Endothelial cell of umbilical vein (primary cell): ENCODE data around the gene MATR3. TPM values are rescaled to one million over a fixed set of nuclear protein-coding genes. Genes with fewer than 3 reads are reported as not detected.

Experiments used
- BruUV-seq: library from RNA; stranded (reverse); fragments of 400-500 nt; replicated peaks from 2 replicates; lab custom pipeline; 2021; lab: Mats Ljungman, UMichigan
- CTCF ChIA-PET: fragments of 300-600, 350-600 bp; sonication (Branson Sonifier 250); formaldehyde crosslinking; loops from one replicate; lab custom pipeline; 2021; ENCODE audit warnings: antibody characterized with exemption, inconsistent platforms; lab: Charles Lee
- POLR2A ChIA-PET: fragments of 300-600, 350-600 bp; sonication (Branson Sonifier 250); formaldehyde crosslinking; loops from one replicate; lab custom pipeline; 2021; ENCODE audit warnings: antibody characterized with exemption, inconsistent platforms; lab: Charles Lee
- DNase-seq: peaks from one replicate; pipeline ENCODE4 v3.0.0-alpha.2; 2011; ENCODE audit warnings: low read depth, low spot score
- FAIRE-seq: peaks from 2 replicates; lab custom pipeline; 2011; peaks lifted over from hg19 to GRCh38; lab: Jason Lieb, UNC
- H2AFZ ChIP-seq: 2 replicates; pipeline ENCODE4 v1.6.0; 2012; ENCODE audit warnings: low read depth, low read length, control low read depth, inconsistent platforms
- H3K27ac ChIP-seq: 2 replicates; pipeline ENCODE4 v1.5.1; 2011; ENCODE audit warnings: low read depth, mild to moderate bottlenecking, control low read depth, low read length, moderate library complexity; ENCODE audit not compliant: insufficient read depth
- H3K27me3 ChIP-seq, 2 experiments: 2 replicates each; pipeline versions ENCODE4 v1.6.0 to v1.6.1; 2011; ENCODE audit warnings: low read length in 2 of 2, mixed read lengths in 1 of 2; ENCODE audit not compliant: control insufficient read depth in 2 of 2, insufficient read depth in 2 of 2
- H3K36me3 ChIP-seq, 2 experiments: 2 replicates in 1 of 2; 3 replicates in 1 of 2; pipeline ENCODE4 v1.5.1; 2011; ENCODE audit warnings: low read length in 2 of 2, mild to moderate bottlenecking in 1 of 2, moderate library complexity in 1 of 2; ENCODE audit not compliant: control insufficient read depth in 2 of 2, insufficient read depth in 2 of 2; ENCODE audit errors: extremely low read depth in 1 of 2
- H3K4me1 ChIP-seq: 3 replicates; pipeline ENCODE4 v1.5.1; 2011; ENCODE audit warnings: mild to moderate bottlenecking, low read length; ENCODE audit not compliant: control insufficient read depth, insufficient read depth; ENCODE audit errors: extremely low read depth
- H3K4me2 ChIP-seq: 2 replicates; pipeline ENCODE4 v1.6.1; 2011; ENCODE audit warnings: low read length, control low read depth, mixed read lengths; ENCODE audit not compliant: insufficient read depth
- H3K4me3 ChIP-seq, 3 experiments: fragments of 200-600 bp in 1 of 3; sonication (generic), shearing (Covaris generic) in 1 of 3; replicated peaks in 1 of 3; 2 replicates each; pipeline ENCODE4 v1.5.1; 2011 to 2016; ENCODE audit warnings: control low read depth in 3 of 3, low read length in 3 of 3, mild to moderate bottlenecking in 2 of 3, inconsistent platforms in 1 of 3, low read depth in 1 of 3, moderate library complexity in 1 of 3; ENCODE audit not compliant: insufficient read depth in 1 of 3
- H3K79me2 ChIP-seq: 2 replicates; pipeline ENCODE4 v1.6.0; 2012; ENCODE audit warnings: low read length, inconsistent platforms; ENCODE audit not compliant: control insufficient read depth, insufficient read depth
- H3K9ac ChIP-seq: replicated peaks from 2 replicates; pipeline ENCODE3; 2011; ENCODE audit warnings: low read length, control low read depth; ENCODE audit not compliant: insufficient read depth; ENCODE audit errors: extremely low read depth
- H3K9me1 ChIP-seq: replicated peaks from 3 replicates; pipeline ENCODE4 v1.6.0; 2011; ENCODE audit warnings: mild to moderate bottlenecking, low read length; ENCODE audit not compliant: control insufficient read depth, insufficient read depth; ENCODE audit errors: extremely low read depth
- H3K9me3 ChIP-seq: replicated peaks from 2 replicates; pipeline ENCODE4 v1.5.1; 2012; ENCODE audit warnings: low read length, inconsistent platforms; ENCODE audit not compliant: control insufficient read depth, insufficient read depth
- H4K20me1 ChIP-seq: replicated peaks from 2 replicates; pipeline ENCODE3; 2011; ENCODE audit warnings: mild to moderate bottlenecking, low read length; ENCODE audit not compliant: control insufficient read depth, insufficient read depth; ENCODE audit errors: extremely low read depth
- CTCF ChIP-seq, 2 donors: IDR thresholded peaks; 1 replicate in 1 of 2; 2 replicates in 1 of 2; pipeline ENCODE4 v1.5.1; 2011; ENCODE audit warnings: low read length in 2 of 2, mild to moderate bottlenecking in 2 of 2, moderate library complexity in 2 of 2, control low read depth in 1 of 2, inconsistent platforms in 1 of 2, low read depth in 1 of 2; ENCODE audit not compliant: insufficient read depth in 1 of 2; ENCODE audit errors: extremely low read depth in 1 of 2
- JUN ChIP-seq: IDR thresholded peaks from 2 replicates; pipeline ENCODE4 v1.6.1; 2011; ENCODE audit warnings: borderline replicate concordance, low read depth; ENCODE audit not compliant: insufficient read length, insufficient read depth
- POLR2A ChIP-seq: IDR thresholded peaks from 2 replicates; pipeline ENCODE4 v1.6.1; 2012; ENCODE audit warnings: low read depth, mild to moderate bottlenecking, control low read depth, low read length
- dilution Hi-C: fragments of 300-500 bp; cut with MboI; formaldehyde crosslinking; loops from one replicate; pipeline ENCODE4 v1.15.0; 2019; ENCODE audit warnings: low sequenced_read_pairs; ENCODE audit not compliant: extremely low pct_ligation_motif_present
- intact Hi-C: fragments of 100-400 bp; cut with micrococcal nuclease; formaldehyde crosslinking; loops from one replicate; pipeline ENCODE4 v1.10.0; 2022
- polyA plus RNA-seq, 4 experiments: library from polyadenylated mRNA; depleted of rRNA in 3 of 4; stranded (reverse) in 3 of 4; unstranded in 1 of 4; fragments of >200 nt; gene quantifications; 2 replicates each; pipeline versions ENCODE4 v1.2.1 to v1.2.3, GENCODE V29; 2011 to 2012; ENCODE audit warnings: missing spikeins in 1 of 4
- total RNA-seq: library from RNA; stranded (reverse); gene quantifications from 2 replicates; pipeline ENCODE4 v1.2.3, GENCODE V29; 2021

The MATR3 gene
- total and polyA plus RNA-seq, 2 donors (not counting 3 experiments of a cell fraction or from before 2014, with no cell fraction given), result 64.0 to 158 TPM

- CTCF ChIA-PET, result interaction anchor here (1.0 to 2.4 kb wide), 9 partner anchors 8 to 719 kb away, joined by 3 to 12 read pairs (median 4); partner anchors contain the start of genes HSPA9 and PAIP2
- Histone ChIP-seq H3K27me3 (no peaks in the 10 kb centered on the region), H3K4me2 (peak overlapping the region; percentile 96), H4K20me1 (peaks cover 29% of the 10 kb centered on the region), H3K4me1 (peaks cover 21% of the 10 kb centered on the region), H3K27ac (peak overlapping the region; percentile 98), H2AFZ (no peak overlapping the region), H3K4me3 (peak overlapping the region; percentile 78 to 93 (median 90)), H3K9me3 (no peaks in the 10 kb centered on the region), H3K9ac (peak overlapping the region; percentile 100), H3K36me3 (no peaks in the 10 kb centered on the region), H3K9me1 (no peaks in the 10 kb centered on the region), H3K79me2 (peaks cover 62% of the 10 kb centered on the region)
- peak; percentile 28 for FAIRE-seq
- POLR2A ChIA-PET, result interaction anchor here (0.7 to 1.7 kb wide), 4 partner anchors 11 to 751 kb away, joined by 3 to 17 read pairs (median 3); partner anchors contain the start of genes ETF1 and PAIP2
- TF ChIP-seq JUN, result no peak
- peak; percentile 42 for TF ChIP-seq POLR2A
- TF ChIP-seq CTCF (IDR thresholded peaks at IDR 0.05; ENCODE audit: extremely low read depth in 1 of 2, insufficient read depth in 1 of 2, low read depth in 1 of 2, low read length in 2 of 2), result peak; percentile 15 to 55
- TSS peak; percentile 37 for BruUV-seq
- intact Hi-C loops (loop anchor here (1.0 to 5.0 kb wide), 2 partner anchors 20 to 98 kb away; no protein-coding TSS in a partner anchor), dilution Hi-C loops (no loop called here)
- peak; percentile 83 for DNase-seq
Measured at GRCh38 chr5:139294374-139295165, 1.0 kb downstream of the MATR3 start.
